Measurements from ENCODE around the gene TBC1D13. TPM values are rescaled to one million over a fixed set of nuclear protein-coding genes. Genes with fewer than 3 reads are reported as not detected.

Gene TBC1D13
- total and polyA plus RNA-seq, 10 of the 15 experiments (the other 5 are each of a cell fraction or from before 2014, with no cell fraction given): 3.0 to 23.1 (median 16.5) TPM

DNA sequence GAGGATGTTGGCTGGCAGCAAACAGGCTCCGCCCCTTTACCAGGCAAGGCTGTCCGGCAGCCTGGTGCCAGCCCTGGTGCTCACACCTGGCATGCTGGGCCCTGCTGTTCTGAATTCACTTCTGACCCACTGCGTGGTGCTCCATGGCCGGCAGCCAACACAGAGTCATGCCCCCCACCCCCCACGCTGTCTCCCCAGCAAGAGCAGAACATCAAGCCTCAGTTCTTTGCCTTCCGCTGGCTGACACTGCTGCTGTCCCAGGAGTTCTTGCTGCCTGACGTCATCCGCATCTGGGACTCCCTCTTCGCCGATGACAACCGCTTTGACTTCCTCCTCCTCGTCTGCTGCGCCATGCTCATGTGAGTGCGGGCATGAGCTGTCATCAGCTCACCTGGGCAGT lies 18.6 kb downstream of the TBC1D13 start:
- no TSS peak for BruUV-seq (replicated peaks)
- H3K27ac ChIP-seq (ENCODE audit: control insufficient read depth, insufficient read depth): no peak overlapping the region
- H3K9me3 ChIP-seq (replicated peaks; ENCODE audit: control insufficient read depth, insufficient read depth, low read length): no peaks in the 10 kb centered on the region
- FAIRE-seq: no peak
- 96% methylated on average over 14 of the region's 14 CpGs for WGBS (ENCODE audit: insufficient coverage, insufficient replicate concordance, low lambda C conversion rate, missing lambda C conversion rate)
- no peak for ATAC-seq
- H3K27me3 ChIP-seq (replicated peaks in 1 of 2; ENCODE audit: control insufficient read depth in 2 of 2, insufficient read depth in 2 of 2, low read length in 1 of 2): no peaks in the 10 kb centered on the region
- no peak overlapping the region for H2AFZ ChIP-seq (ENCODE audit: control insufficient read depth, low read depth, low read length)
- POLR2A ChIA-PET: no interaction called here
- RAD21 ChIA-PET (ENCODE audit: unreplicated experiment): no interaction called here
- in situ Hi-C loops (cut with MboI): no loop called here
- no peak overlapping the region for H3K4me2 ChIP-seq (ENCODE audit: control insufficient read depth, insufficient read depth)
- intact Hi-C loops (cut with micrococcal nuclease; ENCODE audit: unreplicated experiment): no loop called here
- no peak overlapping the region for H3K4me3 ChIP-seq
- peaks cover 14 to 25% of the 10 kb centered on the region in 2 experiments; a peak in 3 of 4 replicates for H3K36me3 ChIP-seq (ENCODE audit: control insufficient read depth in 2 of 2, insufficient read depth in 2 of 2, low read length in 1 of 2)
- no peak for DNase-seq (ENCODE audit: low read depth, low spot score)
- H3K9ac ChIP-seq (ENCODE audit: control insufficient read depth, insufficient read depth, low read length): no peak overlapping the region
- CTCF ChIA-PET: interaction anchor here (1.3 kb wide), 1 partner anchor 13 kb away, joined by 5 read pairs; the partner anchor contains the start of gene ENDOG
- SMC1A ChIA-PET (ENCODE audit: uncharacterized antibody, unreplicated experiment): no interaction called here
- H3K79me2 ChIP-seq (ENCODE audit: control insufficient read depth, insufficient read depth, low read length): no peaks in the 10 kb centered on the region
- no peaks in the 10 kb centered on the region for H4K20me1 ChIP-seq (ENCODE audit: control insufficient read depth, insufficient read depth)
- TF ChIP-seq NFXL1 (IDR thresholded peaks at IDR 0.05; ENCODE audit: borderline replicate concordance) (no peak), FOS (IDR thresholded peaks at IDR 0.05; ENCODE audit: borderline replicate concordance, extremely low read depth, insufficient read length) (no peak), HDGF (IDR thresholded peaks at IDR 0.05) (no peak), TCF12 (IDR thresholded peaks at IDR 0.05; ENCODE audit: low read depth, low read length) (no peak), DPF2 (IDR thresholded peaks at IDR 0.05) (no peak), STAT1 (conservative IDR thresholded peaks at IDR 0.05) (no peak), EZH2 (IDR thresholded peaks at IDR 0.05; ENCODE audit: borderline replicate concordance, control insufficient read depth, low read depth, low read length) (no peak), ZSCAN29 (IDR thresholded peaks at IDR 0.05) (no peak), ZZZ3 (IDR thresholded peaks at IDR 0.05; ENCODE audit: control insufficient read depth, insufficient read length, low read depth) (no peak), KAT2A (conservative IDR thresholded peaks at IDR 0.05; ENCODE audit: control insufficient read depth, low read depth, low read length) (no peak), YY1 (IDR thresholded peaks at IDR 0.05; ENCODE audit: low read depth, low read length) (no peak), SREBF2 (IDR thresholded peaks at IDR 0.05; ENCODE audit: low read length) (no peak), TBL1XR1 (IDR thresholded peaks at IDR 0.05; ENCODE audit: low read depth, low read length) (no peak), POU2F2 (IDR thresholded peaks at IDR 0.05; ENCODE audit: borderline replicate concordance, low read depth, low read length) (no peak), POLR2AphosphoS2 (IDR thresholded peaks at IDR 0.05; ENCODE audit: low read depth, low read length) (no peak)
- TF ChIP-seq, protein P1, sequence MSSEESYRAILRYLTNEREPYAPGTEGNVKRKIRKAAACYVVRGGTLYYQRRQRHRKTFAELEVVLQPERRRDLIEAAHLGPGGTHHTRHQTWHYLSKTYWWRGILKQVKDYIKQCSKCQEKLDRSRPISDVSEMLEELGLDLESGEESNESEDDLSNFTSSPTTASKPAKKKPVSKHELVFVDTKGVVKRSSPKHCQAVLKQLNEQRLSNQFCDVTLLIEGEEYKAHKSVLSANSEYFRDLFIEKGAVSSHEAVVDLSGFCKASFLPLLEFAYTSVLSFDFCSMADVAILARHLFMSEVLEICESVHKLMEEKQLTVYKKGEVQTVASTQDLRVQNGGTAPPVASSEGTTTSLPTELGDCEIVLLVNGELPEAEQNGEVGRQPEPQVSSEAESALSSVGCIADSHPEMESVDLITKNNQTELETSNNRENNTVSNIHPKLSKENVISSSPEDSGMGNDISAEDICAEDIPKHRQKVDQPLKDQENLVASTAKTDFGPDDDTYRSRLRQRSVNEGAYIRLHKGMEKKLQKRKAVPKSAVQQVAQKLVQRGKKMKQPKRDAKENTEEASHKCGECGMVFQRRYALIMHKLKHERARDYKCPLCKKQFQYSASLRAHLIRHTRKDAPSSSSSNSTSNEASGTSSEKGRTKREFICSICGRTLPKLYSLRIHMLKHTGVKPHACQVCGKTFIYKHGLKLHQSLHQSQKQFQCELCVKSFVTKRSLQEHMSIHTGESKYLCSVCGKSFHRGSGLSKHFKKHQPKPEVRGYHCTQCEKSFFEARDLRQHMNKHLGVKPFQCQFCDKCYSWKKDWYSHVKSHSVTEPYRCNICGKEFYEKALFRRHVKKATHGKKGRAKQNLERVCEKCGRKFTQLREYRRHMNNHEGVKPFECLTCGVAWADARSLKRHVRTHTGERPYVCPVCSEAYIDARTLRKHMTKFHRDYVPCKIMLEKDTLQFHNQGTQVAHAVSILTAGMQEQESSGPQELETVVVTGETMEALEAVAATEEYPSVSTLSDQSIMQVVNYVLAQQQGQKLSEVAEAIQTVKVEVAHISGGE (CRISPR knock-in tag; IDR thresholded peaks at IDR 0.05): no peak
- no peaks in the 10 kb centered on the region for H3K4me1 ChIP-seq (ENCODE audit: control insufficient read depth, insufficient read depth, low read length)
